ENCODE results near the gene SELPLG.

DNA sequence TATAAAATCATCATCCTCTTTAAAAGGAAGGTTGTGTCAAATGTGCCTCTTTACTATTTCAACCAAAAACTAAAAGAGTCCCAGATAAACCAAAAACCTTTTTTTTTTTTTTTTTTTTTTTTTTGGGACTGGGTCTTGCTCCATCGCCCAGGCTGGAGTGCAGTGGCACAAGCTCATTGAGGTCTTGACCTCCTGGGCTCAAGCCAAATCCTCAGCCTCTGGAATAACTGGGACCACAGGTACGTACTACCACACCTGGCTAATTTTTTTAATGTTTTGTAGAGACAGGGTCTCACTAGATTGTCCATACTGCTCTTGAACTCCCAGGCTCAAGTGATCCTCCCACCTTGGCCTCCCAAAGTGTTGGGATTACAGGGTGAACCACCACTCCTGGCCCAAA, 16.4 kb upstream of the SELPLG start:
- TF ChIP-seq, protein P1, sequence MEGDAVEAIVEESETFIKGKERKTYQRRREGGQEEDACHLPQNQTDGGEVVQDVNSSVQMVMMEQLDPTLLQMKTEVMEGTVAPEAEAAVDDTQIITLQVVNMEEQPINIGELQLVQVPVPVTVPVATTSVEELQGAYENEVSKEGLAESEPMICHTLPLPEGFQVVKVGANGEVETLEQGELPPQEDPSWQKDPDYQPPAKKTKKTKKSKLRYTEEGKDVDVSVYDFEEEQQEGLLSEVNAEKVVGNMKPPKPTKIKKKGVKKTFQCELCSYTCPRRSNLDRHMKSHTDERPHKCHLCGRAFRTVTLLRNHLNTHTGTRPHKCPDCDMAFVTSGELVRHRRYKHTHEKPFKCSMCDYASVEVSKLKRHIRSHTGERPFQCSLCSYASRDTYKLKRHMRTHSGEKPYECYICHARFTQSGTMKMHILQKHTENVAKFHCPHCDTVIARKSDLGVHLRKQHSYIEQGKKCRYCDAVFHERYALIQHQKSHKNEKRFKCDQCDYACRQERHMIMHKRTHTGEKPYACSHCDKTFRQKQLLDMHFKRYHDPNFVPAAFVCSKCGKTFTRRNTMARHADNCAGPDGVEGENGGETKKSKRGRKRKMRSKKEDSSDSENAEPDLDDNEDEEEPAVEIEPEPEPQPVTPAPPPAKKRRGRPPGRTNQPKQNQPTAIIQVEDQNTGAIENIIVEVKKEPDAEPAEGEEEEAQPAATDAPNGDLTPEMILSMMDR (conservative IDR thresholded peaks at IDR 0.05; ENCODE audit: low read length), result no peak
- no peak for TF ChIP-seq EZH2phosphoT487 (IDR thresholded peaks at IDR 0.05; ENCODE audit: borderline replicate concordance)
